K562 (cell line): ENCODE results near the gene EXOC7. TPM values are rescaled to one million over a fixed set of nuclear protein-coding genes. Genes with fewer than 3 reads are reported as not detected.

Experiments
- KDM1A ChIP-seq, 2 experiments: fragments of 450-650 bp; IDR thresholded peaks; 2 replicates each; pipeline ENCODE4 v1.6.1; 2016; ENCODE audit warnings: mild to moderate bottlenecking in 2 of 2
- LEF1 ChIP-seq: fragments of 450-650 bp; IDR thresholded peaks from 2 replicates; pipeline ENCODE4 v1.6.1; 2016; ENCODE audit warnings: mild to moderate bottlenecking
- MTF1 ChIP-seq: fragments of 250-450 bp; sonication (Bioruptor Pico); IDR thresholded peaks from 2 replicates; pipeline ENCODE4 v1.9.0; 2021; ENCODE audit warnings: moderate library complexity, mild to moderate bottlenecking, inconsistent platforms, borderline replicate concordance
- PURB ChIP-seq: sonication (generic); formaldehyde crosslinking; IDR thresholded peaks from 2 replicates; pipeline ENCODE4 v1.9.0; 2021; ENCODE audit warnings: low read depth, mild to moderate bottlenecking, missing genetic modification reagents
- RB1 ChIP-seq: fragments of 450-650 bp; IDR thresholded peaks from 2 replicates; pipeline ENCODE4 v1.6.1; 2017; ENCODE audit warnings: low read depth, mild to moderate bottlenecking
- SNIP1 ChIP-seq: fragments of 450-650 bp; IDR thresholded peaks from 2 replicates; pipeline ENCODE4 v1.7.1; 2017; ENCODE audit warnings: low read depth, mild to moderate bottlenecking
- SPI1 ChIP-seq: IDR thresholded peaks from 2 replicates; pipeline ENCODE4 v1.6.1; 2011; ENCODE audit warnings: low read depth, low read length, control low read depth, borderline replicate concordance
- TAF9B ChIP-seq: fragments of 450-650 bp; IDR thresholded peaks from 2 replicates; pipeline ENCODE4 v1.6.1; 2018; ENCODE audit warnings: mild to moderate bottlenecking; ENCODE audit not compliant: partially characterized antibody
- WHSC1 ChIP-seq: IDR thresholded peaks from one replicate; pipeline ENCODE4 v1.6.1; 2012; ENCODE audit warnings: low read length, control low read depth, inconsistent platforms
- ZBED1 ChIP-seq: IDR thresholded peaks from 2 replicates; pipeline ENCODE4 v1.6.1; 2014
- ZFP91 ChIP-seq: sonication (generic); formaldehyde crosslinking; IDR thresholded peaks from 2 replicates; pipeline ENCODE4 v1.8.0; 2022; ENCODE audit warnings: mild to moderate bottlenecking, missing genetic modification reagents
- ZMIZ1 ChIP-seq, 2 experiments: fragments of 150-350 bp in 1 of 2; IDR thresholded peaks; 2 replicates each; pipeline ENCODE4 v1.6.1; 2012 to 2016; ENCODE audit warnings: low read depth in 2 of 2, low read length in 2 of 2, mild to moderate bottlenecking in 1 of 2, moderate library complexity in 1 of 2
- ZNF384 ChIP-seq: IDR thresholded peaks from 2 replicates; pipeline ENCODE4 v1.6.1; 2012; ENCODE audit warnings: low read depth, low read length, improper control_type of control experiment
- ZNF76 ChIP-seq: fragments of 250-450 bp; sonication (Bioruptor Pico); IDR thresholded peaks from 2 replicates; pipeline ENCODE4 v1.4.0; 2020; ENCODE audit warnings: mild to moderate bottlenecking, moderate library complexity, borderline replicate concordance
- polyA plus RNA-seq, 8 experiments: library from polyadenylated mRNA; depleted of rRNA in 4 of 8; stranded (reverse) in 5 of 8; unstranded in 3 of 8; fragments of >200 nt; fragmentation: Nextera tagmentation in 2 of 8; fragmentation: Illumina TruSeq in 1 of 8; extraction: Ambion mirVana in 2 of 8; extraction: Trizol in 1 of 8; gene quantifications; 2 replicates each; pipeline versions ENCODE4 v1.2.1 to v1.2.3, GENCODE V29; 2011 to 2014; ENCODE audit warnings: inconsistent platforms in 1 of 8, missing spikeins in 1 of 8
- total RNA-seq, 7 experiments: library from RNA; depleted of rRNA in 6 of 7; stranded (reverse); fragments of >200 nt in 6 of 7; fragmentation: Illumina TruSeq in 2 of 7; extraction: Trizol in 2 of 7; gene quantifications; 2 replicates each; pipeline versions ENCODE4 v1.2.1 to v1.2.3, GENCODE V29; 2011 to 2021; ENCODE audit warnings: low replicate concordance in 1 of 7
- TF ChIP-seq, protein P1 (sequence below): IDR thresholded peaks from 2 replicates; pipeline ENCODE4 v1.6.1; 2012; ENCODE audit warnings: low read depth, low read length, improper control_type of control experiment, borderline replicate concordance
- TF ChIP-seq, protein P2 (sequence below): sonication (generic); formaldehyde crosslinking; IDR thresholded peaks from 2 replicates; pipeline ENCODE4 v1.8.0; 2022; ENCODE audit warnings: missing genetic modification reagents, mild to moderate bottlenecking, moderate library complexity, borderline replicate concordance
- TF ChIP-seq, protein P3 (sequence below), 2 experiments: IDR thresholded peaks; 2 replicates each; pipeline ENCODE4 v1.6.1; 2012; ENCODE audit warnings: improper control_type of control experiment in 2 of 2, low read depth in 2 of 2, low read length in 2 of 2, borderline replicate concordance in 1 of 2

Gene EXOC7
- total and polyA plus RNA-seq, 9 of the 15 experiments (the other 6 are each of a cell fraction or from before 2014, with no cell fraction given), result 18.6 to 57.0 (median 35.0) TPM

DNA sequence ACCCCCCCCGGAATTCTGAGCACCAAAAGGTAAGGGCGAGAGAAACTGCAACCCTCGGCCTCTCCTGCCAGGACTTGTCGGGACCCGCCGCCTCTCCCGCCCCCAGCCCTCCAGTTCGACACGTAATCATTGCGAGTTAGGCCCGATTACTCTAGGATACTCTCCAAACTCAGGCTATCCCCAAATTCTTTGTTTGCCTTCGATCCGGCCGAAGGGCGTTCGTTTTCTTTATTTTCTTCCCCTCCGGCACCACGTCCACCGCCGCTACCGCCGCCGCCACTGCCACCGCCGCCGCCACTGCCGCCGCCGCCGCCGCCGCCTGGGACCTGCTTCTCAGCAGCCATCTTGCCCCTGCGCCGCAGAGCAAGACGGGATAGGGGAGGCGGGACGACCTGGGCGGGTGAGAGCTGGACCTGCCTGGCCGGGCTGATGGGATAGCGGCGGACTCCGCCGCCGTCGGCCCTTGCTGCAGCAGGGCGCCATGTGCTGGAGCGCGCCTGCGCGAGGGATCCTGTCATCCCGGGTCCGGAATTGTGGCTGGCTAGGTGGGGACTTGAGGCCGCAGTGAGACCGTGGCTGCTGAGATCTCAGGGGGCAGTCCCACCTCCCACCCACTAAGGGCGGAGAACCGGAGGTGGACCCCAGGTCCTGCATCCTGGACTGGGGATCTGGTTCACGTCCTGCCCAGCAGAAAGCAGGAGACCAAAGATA, 31.3 kb downstream of the EXOC7 start, which contains the start of gene SRP68 (continued):
- TF ChIP-seq, protein P1, sequence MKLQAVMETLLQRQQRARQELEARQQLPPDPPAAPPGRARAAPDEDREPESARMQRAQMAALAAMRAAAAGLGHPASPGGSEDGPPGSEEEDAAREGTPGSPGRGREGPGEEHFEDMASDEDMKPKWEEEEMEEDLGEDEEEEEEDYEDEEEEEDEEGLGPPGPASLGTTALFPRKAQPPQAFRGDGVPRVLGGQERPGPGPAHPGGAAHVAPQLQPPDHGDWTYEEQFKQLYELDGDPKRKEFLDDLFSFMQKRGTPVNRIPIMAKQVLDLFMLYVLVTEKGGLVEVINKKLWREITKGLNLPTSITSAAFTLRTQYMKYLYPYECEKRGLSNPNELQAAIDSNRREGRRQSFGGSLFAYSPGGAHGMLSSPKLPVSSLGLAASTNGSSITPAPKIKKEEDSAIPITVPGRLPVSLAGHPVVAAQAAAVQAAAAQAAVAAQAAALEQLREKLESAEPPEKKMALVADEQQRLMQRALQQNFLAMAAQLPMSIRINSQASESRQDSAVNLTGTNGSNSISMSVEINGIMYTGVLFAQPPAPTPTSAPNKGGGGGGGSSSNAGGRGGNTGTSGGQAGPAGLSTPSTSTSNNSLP, result no peak
- TF ChIP-seq, protein P2, sequence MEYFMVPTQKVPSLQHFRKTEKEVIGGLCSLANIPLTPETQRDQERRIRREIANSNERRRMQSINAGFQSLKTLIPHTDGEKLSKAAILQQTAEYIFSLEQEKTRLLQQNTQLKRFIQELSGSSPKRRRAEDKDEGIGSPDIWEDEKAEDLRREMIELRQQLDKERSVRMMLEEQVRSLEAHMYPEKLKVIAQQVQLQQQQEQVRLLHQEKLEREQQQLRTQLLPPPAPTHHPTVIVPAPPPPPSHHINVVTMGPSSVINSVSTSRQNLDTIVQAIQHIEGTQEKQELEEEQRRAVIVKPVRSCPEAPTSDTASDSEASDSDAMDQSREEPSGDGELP (CRISPR knock-in tag), result peak; percentile 86; the same call in 1 of the 2 replicates
- TF ChIP-seq SNIP1 (peak; percentile 84; the same call in 1 of the 2 replicates), ZNF384 (no peak; the same call in 1 of the 2 replicates), RB1 (peak; percentile 75; the same call in 1 of the 2 replicates), ZNF76 (CRISPR knock-in tag) (peak; percentile 99), LEF1 (no peak), KDM1A (IDR thresholded peaks at IDR 0.05) (no peak), PURB (CRISPR knock-in tag) (no peak), ZMIZ1 (IDR thresholded peaks at IDR 0.05; ENCODE audit: low read depth in 2 of 2, low read length in 2 of 2) (peak in 1 of 2 experiments; percentile 53; a peak in 2 of 4 replicates), TAF9B (peak; percentile 78), SPI1 (no peak), ZFP91 (CRISPR knock-in tag) (no peak), ZBED1 (peak; percentile 48; the same call in 1 of the 2 replicates), MTF1 (CRISPR knock-in tag) (no peak), WHSC1 (no peak)
- TF ChIP-seq, protein P3, sequence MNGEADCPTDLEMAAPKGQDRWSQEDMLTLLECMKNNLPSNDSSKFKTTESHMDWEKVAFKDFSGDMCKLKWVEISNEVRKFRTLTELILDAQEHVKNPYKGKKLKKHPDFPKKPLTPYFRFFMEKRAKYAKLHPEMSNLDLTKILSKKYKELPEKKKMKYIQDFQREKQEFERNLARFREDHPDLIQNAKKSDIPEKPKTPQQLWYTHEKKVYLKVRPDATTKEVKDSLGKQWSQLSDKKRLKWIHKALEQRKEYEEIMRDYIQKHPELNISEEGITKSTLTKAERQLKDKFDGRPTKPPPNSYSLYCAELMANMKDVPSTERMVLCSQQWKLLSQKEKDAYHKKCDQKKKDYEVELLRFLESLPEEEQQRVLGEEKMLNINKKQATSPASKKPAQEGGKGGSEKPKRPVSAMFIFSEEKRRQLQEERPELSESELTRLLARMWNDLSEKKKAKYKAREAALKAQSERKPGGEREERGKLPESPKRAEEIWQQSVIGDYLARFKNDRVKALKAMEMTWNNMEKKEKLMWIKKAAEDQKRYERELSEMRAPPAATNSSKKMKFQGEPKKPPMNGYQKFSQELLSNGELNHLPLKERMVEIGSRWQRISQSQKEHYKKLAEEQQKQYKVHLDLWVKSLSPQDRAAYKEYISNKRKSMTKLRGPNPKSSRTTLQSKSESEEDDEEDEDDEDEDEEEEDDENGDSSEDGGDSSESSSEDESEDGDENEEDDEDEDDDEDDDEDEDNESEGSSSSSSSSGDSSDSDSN (IDR thresholded peaks at IDR 0.05; ENCODE audit: borderline replicate concordance in 1 of 2, low read depth in 2 of 2, low read length in 2 of 2), result peak in 1 of 2 experiments; percentile 73; a peak in 1 of 4 replicates
